ENCODE results near the gene SCAP. TPM values are rescaled to one million over a fixed set of nuclear protein-coding genes. Genes with fewer than 3 reads are reported as not detected.

Gene SCAP
- total and polyA plus RNA-seq, 2 experiments from 2014 or later, result 87.6 to 140 TPM

DNA sequence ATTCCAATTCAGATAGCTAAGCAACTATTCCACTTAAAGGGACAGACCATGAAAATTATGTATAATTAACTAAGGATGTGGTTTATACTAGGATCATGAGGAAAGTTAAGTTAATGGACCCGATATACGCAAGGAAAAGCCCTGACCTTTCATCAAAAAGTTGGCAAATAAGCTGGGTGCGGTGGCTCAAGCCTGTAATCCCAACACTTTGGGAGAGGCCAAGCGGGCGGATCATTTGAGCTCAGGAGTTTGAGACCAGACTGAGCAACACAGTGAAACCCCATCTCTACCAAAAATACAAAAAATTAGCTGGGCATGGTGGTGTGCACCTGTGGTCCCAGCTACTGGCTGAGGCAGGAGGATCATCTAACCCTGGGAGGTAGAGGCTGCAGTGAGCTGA lies 39.6 kb downstream of the SCAP start:
- no peak overlapping the region for H3K27ac ChIP-seq
- no peaks in the 10 kb centered on the region for H3K9me3 ChIP-seq (ENCODE audit: low read depth)
- no peak overlapping the region for H3K4me3 ChIP-seq
- no peaks in the 10 kb centered on the region for H3K27me3 ChIP-seq
- DNase-seq (ENCODE audit: low read depth in 1 of 2, low spot score in 1 of 2), result no peak
- no peak for TF ChIP-seq CTCF (IDR thresholded peaks at IDR 0.05; ENCODE audit: low read depth, low read length)
- peaks cover 24% of the 10 kb centered on the region for H3K36me3 ChIP-seq
- peaks cover 5% of the 10 kb centered on the region for H3K4me1 ChIP-seq (ENCODE audit: low read depth)

- DNase-seq (ENCODE audit: low read depth in 1 of 2, low spot score in 1 of 2), result no peak
- peaks cover 24% of the 10 kb centered on the region for H3K36me3 ChIP-seq
- H3K9me3 ChIP-seq (ENCODE audit: low read depth), result no peaks in the 10 kb centered on the region
- H3K27ac ChIP-seq, result peak overlapping the region; percentile 10
- H3K4me3 ChIP-seq, result no peak overlapping the region
- H3K27me3 ChIP-seq, result no peaks in the 10 kb centered on the region
- TF ChIP-seq CTCF (IDR thresholded peaks at IDR 0.05; ENCODE audit: low read depth, low read length), result no peak
- H3K4me1 ChIP-seq (ENCODE audit: low read depth), result peaks cover 18% of the 10 kb centered on the region
Measured at GRCh38 chr3:47434849-47435248, 40.9 kb downstream of the SCAP start.

DNA sequence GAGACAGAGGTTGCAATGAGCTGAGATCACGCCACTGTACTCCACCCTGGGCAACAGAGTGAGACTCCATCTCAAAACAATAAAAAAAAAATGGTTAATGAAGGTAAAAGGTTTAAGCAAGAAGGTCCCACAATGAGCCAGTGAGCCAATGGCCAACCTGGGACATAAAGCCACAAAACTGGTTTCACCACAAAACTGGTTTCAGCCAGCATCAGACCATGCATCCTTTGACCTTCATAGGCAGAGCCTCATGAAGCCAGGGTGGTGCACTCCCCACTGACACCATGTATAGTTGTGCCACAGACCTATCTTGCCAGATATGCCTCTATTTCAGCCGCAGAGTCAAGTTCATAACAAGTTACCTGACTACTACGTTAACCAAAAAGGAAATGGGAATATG lies 41.9 kb downstream of the SCAP start:
- no peak for DNase-seq (ENCODE audit: low read depth in 1 of 2, low spot score in 1 of 2)
- no peak for TF ChIP-seq CTCF (IDR thresholded peaks at IDR 0.05; ENCODE audit: low read depth, low read length)

DNA sequence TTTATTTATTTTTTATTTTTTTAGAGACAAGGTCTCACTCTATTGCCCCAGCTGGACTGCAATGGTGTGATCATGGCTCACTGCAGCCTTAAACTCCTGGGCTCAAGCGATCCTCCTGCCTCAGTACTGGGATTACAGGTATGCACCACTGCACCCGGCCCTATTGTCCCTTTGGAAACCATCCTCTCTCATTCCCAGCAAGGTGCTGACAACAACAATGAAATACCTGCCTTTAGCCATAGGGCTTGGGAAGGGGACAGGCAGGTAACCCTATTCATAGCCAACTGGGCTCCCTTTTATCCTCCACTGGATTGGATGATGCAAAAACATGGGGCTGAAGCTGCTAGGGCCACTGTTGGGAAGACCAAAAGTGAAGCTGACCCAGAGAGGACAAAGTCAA lies 43.1 kb downstream of the SCAP start:
- peaks cover 16% of the 10 kb centered on the region for H3K36me3 ChIP-seq
- H3K27me3 ChIP-seq, result no peaks in the 10 kb centered on the region
- no peak for DNase-seq (ENCODE audit: low read depth in 1 of 2, low spot score in 1 of 2)
- no peak overlapping the region for H3K27ac ChIP-seq
- H3K4me3 ChIP-seq, result no peak overlapping the region
- H3K9me3 ChIP-seq (ENCODE audit: low read depth), result no peaks in the 10 kb centered on the region
- no peak for TF ChIP-seq CTCF (IDR thresholded peaks at IDR 0.05; ENCODE audit: low read depth, low read length)
- peaks cover 22% of the 10 kb centered on the region for H3K4me1 ChIP-seq (ENCODE audit: low read depth)

More for the DNA sequence above, 41.9 kb downstream of the SCAP start:
- H3K4me1 ChIP-seq (ENCODE audit: low read depth), result peaks cover 22% of the 10 kb centered on the region
- H3K36me3 ChIP-seq, result peaks cover 19% of the 10 kb centered on the region
- H3K9me3 ChIP-seq (ENCODE audit: low read depth), result no peaks in the 10 kb centered on the region
- no peaks in the 10 kb centered on the region for H3K27me3 ChIP-seq
- H3K27ac ChIP-seq, result no peak overlapping the region
- no peak overlapping the region for H3K4me3 ChIP-seq

DNA sequence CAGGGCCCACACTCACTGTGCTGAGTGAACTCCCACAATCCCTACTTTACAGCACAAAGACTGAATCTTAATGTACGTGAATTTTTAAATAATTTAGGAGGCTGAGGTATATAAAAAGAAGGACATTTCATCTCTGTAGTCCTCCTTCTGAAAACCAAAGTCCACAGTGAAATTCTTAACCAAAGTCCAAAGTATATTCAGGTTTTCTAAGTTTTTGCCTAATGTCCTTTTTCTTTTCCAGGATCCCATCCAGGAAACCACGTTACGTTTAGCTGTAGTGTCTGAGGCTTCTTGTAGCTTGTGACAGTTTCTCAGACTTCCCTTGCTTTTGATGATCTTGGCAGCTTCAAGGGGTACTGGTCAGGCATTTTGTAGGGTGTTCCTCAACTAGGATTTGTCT lies 44.5 kb downstream of the SCAP start:
- peaks cover 16% of the 10 kb centered on the region for H3K36me3 ChIP-seq
- H3K9me3 ChIP-seq (ENCODE audit: low read depth), result no peaks in the 10 kb centered on the region
- H3K27me3 ChIP-seq, result no peaks in the 10 kb centered on the region
- H3K27ac ChIP-seq, result peak overlapping the region; percentile 75
- no peak for DNase-seq (ENCODE audit: low read depth in 1 of 2, low spot score in 1 of 2)
- H3K4me3 ChIP-seq, result no peak overlapping the region
- no peak for TF ChIP-seq CTCF (IDR thresholded peaks at IDR 0.05; ENCODE audit: low read depth, low read length)
- peaks cover 22% of the 10 kb centered on the region for H3K4me1 ChIP-seq (ENCODE audit: low read depth)

DNA sequence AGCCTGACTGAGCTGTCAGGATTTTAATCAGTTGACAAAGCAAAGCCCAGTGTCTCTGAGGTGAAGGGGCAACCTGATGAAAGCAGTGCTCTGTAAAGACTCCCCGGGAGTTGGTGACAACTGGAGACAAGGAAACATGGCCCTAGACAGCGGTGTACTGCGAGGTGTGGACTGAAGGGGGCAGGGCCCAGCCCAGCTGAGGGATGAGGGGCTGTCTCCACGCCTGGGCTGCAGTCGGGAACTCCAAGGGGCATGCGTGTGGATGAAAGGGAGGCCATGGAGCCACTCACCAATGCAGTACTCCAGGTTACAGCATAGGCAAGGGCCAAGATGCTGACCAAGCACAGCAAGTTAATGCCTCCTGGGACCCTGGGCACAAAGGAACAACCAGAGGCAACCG lies 45.1 kb downstream of the SCAP start:
- Histone ChIP-seq H3K9me3 (ENCODE audit: low read depth) (no peaks in the 10 kb centered on the region), H3K27me3 (no peaks in the 10 kb centered on the region), H3K4me1 (ENCODE audit: low read depth) (peaks cover 22% of the 10 kb centered on the region), H3K36me3 (peaks cover 16% of the 10 kb centered on the region), H3K4me3 (no peak overlapping the region), H3K27ac (peak overlapping the region; percentile 75)
- TF ChIP-seq CTCF (IDR thresholded peaks at IDR 0.05; ENCODE audit: low read depth, low read length), result no peak
- peak in 1 of 2 donors; percentile 70 for DNase-seq (ENCODE audit: low read depth in 1 of 2, low spot score in 1 of 2)

Data from cardiac muscle cell (in vitro differentiated cells and primary cell).